ENCODE measurements around the gene SHROOM3. TPM values are rescaled to one million over a fixed set of nuclear protein-coding genes. Genes with fewer than 3 reads are reported as not detected.

SHROOM3 gene
- total and polyA plus RNA-seq, 2 donors from 2014 or later = 5.5 to 67.3 TPM

- Histone ChIP-seq H3K27ac (ENCODE audit: low read depth in 2 of 2, low read length in 2 of 2) (no peak overlapping the region), H3K9me3 (ENCODE audit: control insufficient read depth in 2 of 3, insufficient read depth in 1 of 3, low read length in 3 of 3) (no peaks in the 10 kb centered on the region), H3K9ac (ENCODE audit: low read length in 3 of 3) (no peak overlapping the region), H3K4me1 (ENCODE audit: control insufficient read depth in 2 of 3, insufficient read depth in 2 of 3, low read depth in 1 of 3, low read length in 3 of 3) (no peaks in the 10 kb centered on the region), H3K4me3 (ENCODE audit: low read length in 3 of 3) (no peak overlapping the region), H3K27me3 (ENCODE audit: control insufficient read depth, insufficient read depth, low read length) (no peaks in the 10 kb centered on the region), H3K36me3 (ENCODE audit: control insufficient read depth in 2 of 3, insufficient read depth in 3 of 3, low read length in 3 of 3) (no peaks in the 10 kb centered on the region)
- intact Hi-C loops (cut with DNase I) = no loop called here
- TF ChIP-seq CTCF (IDR thresholded peaks at IDR 0.05; ENCODE audit: borderline replicate concordance, extremely low read depth, insufficient read depth) = no peak
- DNase-seq = no peak
- no peak for FAIRE-seq
These were observed 357.4 kb downstream of the SHROOM3 start for GRCh38 chr4:76792418-76792817.

GRCh38 chr4:76795243-76795642, 360.2 kb downstream of the SHROOM3 start:
- no peak overlapping the region for H3K9ac ChIP-seq (ENCODE audit: low read length in 3 of 3)
- H3K4me1 ChIP-seq (ENCODE audit: control insufficient read depth in 2 of 3, insufficient read depth in 2 of 3, low read depth in 1 of 3, low read length in 3 of 3) = no peaks in the 10 kb centered on the region
- no peaks in the 10 kb centered on the region for H3K36me3 ChIP-seq (ENCODE audit: control insufficient read depth in 2 of 3, insufficient read depth in 3 of 3, low read length in 3 of 3)
- no peaks in the 10 kb centered on the region for H3K27me3 ChIP-seq (ENCODE audit: control insufficient read depth, insufficient read depth, low read length)
- TF ChIP-seq CTCF (IDR thresholded peaks at IDR 0.05; ENCODE audit: borderline replicate concordance, extremely low read depth, insufficient read depth) = no peak
- FAIRE-seq (no peak), DNase-seq (peak in 2 of 5 donors; percentile 35 to 65)
- H3K9me3 ChIP-seq (ENCODE audit: control insufficient read depth in 2 of 3, insufficient read depth in 1 of 3, low read length in 3 of 3) = no peaks in the 10 kb centered on the region
- H3K4me3 ChIP-seq (ENCODE audit: low read length in 3 of 3) = no peak overlapping the region
- no peak overlapping the region for H3K27ac ChIP-seq (ENCODE audit: low read depth in 2 of 2, low read length in 2 of 2)
- intact Hi-C loops (cut with DNase I) = no loop called here

GRCh38 chr4:76799140-76799539, 364.1 kb downstream of the SHROOM3 start:
- Histone ChIP-seq H3K9ac (ENCODE audit: low read length in 3 of 3) (no peak overlapping the region), H3K9me3 (ENCODE audit: control insufficient read depth in 2 of 3, insufficient read depth in 1 of 3, low read length in 3 of 3) (no peaks in the 10 kb centered on the region), H3K27ac (ENCODE audit: low read depth in 2 of 2, low read length in 2 of 2) (no peak overlapping the region), H3K36me3 (ENCODE audit: control insufficient read depth in 2 of 3, insufficient read depth in 3 of 3, low read length in 3 of 3) (no peaks in the 10 kb centered on the region), H3K4me1 (ENCODE audit: control insufficient read depth in 2 of 3, insufficient read depth in 2 of 3, low read depth in 1 of 3, low read length in 3 of 3) (peaks cover 0 to 5% (median 0%) of the 10 kb centered on the region in 3 donors), H3K27me3 (ENCODE audit: control insufficient read depth, insufficient read depth, low read length) (no peaks in the 10 kb centered on the region), H3K4me3 (ENCODE audit: low read length in 3 of 3) (no peak overlapping the region)
- intact Hi-C loops (cut with DNase I) = no loop called here
- DNase-seq (no peak), FAIRE-seq (no peak)
- no peak for TF ChIP-seq CTCF (IDR thresholded peaks at IDR 0.05; ENCODE audit: borderline replicate concordance, extremely low read depth, insufficient read depth)

GRCh38 chr4:76799718-76800117, 364.7 kb downstream of the SHROOM3 start:
- TF ChIP-seq CTCF (IDR thresholded peaks at IDR 0.05; ENCODE audit: borderline replicate concordance, extremely low read depth, insufficient read depth) = no peak
- Histone ChIP-seq H3K27ac (ENCODE audit: low read depth in 2 of 2, low read length in 2 of 2) (no peak overlapping the region), H3K4me1 (ENCODE audit: control insufficient read depth in 2 of 3, insufficient read depth in 2 of 3, low read depth in 1 of 3, low read length in 3 of 3) (peaks cover 0 to 5% (median 0%) of the 10 kb centered on the region in 3 donors), H3K9ac (ENCODE audit: low read length in 3 of 3) (no peak overlapping the region), H3K4me3 (ENCODE audit: low read length in 3 of 3) (no peak overlapping the region), H3K36me3 (ENCODE audit: control insufficient read depth in 2 of 3, insufficient read depth in 3 of 3, low read length in 3 of 3) (no peaks in the 10 kb centered on the region), H3K27me3 (ENCODE audit: control insufficient read depth, insufficient read depth, low read length) (no peaks in the 10 kb centered on the region), H3K9me3 (ENCODE audit: control insufficient read depth in 2 of 3, insufficient read depth in 1 of 3, low read length in 3 of 3) (no peaks in the 10 kb centered on the region)
- FAIRE-seq (no peak), DNase-seq (no peak)
- intact Hi-C loops (cut with DNase I) = no loop called here

All from kidney (tissue), 14 donors.